HT1080 (cell line): ENCODE data around the gene CRACDL. TPM values are rescaled to one million over a fixed set of nuclear protein-coding genes. Genes with fewer than 3 reads are reported as not detected.

ENCODE experiments used
- DNase-seq: peaks from one replicate; pipeline ENCODE4 v3.0.0-alpha.2; 2015; ENCODE audit warnings: low read depth
- total RNA-seq: library from RNA; depleted of rRNA; stranded (reverse); fragments of >200 nt; shearing (Covaris generic); gene quantifications from 2 replicates; pipeline ENCODE4 v1.2.3, GENCODE V29; 2014

CRACDL gene
- total RNA-seq, 1 experiment from 2014 or later = not detected

DNA sequence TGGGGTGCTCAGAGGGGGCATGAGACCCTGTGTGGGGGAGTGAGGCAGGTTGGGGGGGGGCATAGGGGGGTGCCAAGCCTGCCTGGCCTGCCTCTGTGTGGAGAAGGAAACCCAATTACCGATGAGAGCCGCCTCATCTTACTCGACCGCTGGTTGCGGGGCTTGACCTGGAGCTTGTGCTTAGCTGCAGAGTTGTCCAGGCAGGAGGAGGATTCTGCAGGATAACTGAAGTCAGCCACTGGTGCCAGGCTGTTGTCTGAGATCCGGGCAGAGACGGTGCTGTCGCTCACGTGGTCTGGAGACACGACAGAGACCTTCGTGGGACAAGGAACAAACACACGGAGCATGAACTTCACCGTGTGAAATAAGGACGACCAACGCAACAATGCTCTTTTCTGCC is 109.2 kb downstream of the CRACDL start:
- no peak for DNase-seq

- DNase-seq = no peak
Observed at GRCh38 chr2:98825858-98826257, 110.2 kb downstream of the CRACDL start.

GRCh38 chr2:98825404-98825803 is 110.6 kb downstream of the CRACDL start:
- no peak for DNase-seq

GRCh38 chr2:98825020-98825350 is 111.0 kb downstream of the CRACDL start:
- DNase-seq = no peak

- no peak for DNase-seq
Observed at GRCh38 chr2:98824256-98825019, 111.6 kb downstream of the CRACDL start.

DNA sequence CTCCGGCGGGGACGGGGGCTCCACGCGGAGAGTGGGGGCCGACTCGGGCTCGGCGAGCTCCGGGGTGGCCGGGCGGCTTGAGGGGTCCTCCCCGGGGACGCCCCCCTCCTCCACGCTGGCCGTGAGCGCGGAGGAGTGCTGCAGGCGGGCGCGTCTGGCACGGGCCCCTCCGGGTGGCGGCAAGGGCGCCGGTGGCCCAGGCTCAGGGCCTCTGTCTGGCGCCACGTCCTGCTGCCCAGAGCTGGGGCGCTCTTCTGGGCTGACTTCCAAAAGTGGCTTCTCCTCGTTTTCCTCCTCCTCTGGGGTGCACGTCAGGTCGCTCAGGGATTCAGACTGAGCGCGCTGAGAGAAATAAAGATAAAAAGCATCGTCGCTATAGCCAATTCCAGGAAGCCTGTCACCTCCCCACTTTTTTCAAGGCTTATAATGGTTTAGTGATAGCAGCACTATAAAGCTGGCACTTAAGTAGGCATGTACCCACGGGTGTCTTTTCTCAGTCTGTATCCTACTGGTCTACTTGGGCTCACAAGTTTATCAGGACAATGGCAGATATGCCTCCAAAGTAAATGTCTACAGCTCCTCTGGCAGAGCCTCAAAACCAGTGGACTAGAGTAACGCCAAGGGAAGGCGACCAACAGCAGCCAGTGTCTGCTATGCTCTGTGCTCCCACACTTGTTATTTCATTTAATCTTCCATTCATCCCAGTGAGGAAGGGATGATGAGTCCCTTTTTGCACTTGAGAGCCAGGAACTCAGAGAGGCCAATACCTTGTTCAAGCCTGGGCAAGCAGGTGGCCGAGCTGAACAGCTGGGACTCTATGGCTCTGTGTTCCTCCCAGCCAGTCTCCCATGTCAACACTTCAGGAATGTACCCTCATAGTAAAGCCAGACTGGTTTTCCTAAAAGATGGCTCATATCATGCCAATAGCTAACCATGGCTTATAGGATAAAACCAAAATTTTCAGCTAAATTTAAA is 112.5 kb downstream of the CRACDL start:
- no peak for DNase-seq

GRCh38 chr2:98822301-98823164 is 113.5 kb downstream of the CRACDL start:
- no peak for DNase-seq

DNA sequence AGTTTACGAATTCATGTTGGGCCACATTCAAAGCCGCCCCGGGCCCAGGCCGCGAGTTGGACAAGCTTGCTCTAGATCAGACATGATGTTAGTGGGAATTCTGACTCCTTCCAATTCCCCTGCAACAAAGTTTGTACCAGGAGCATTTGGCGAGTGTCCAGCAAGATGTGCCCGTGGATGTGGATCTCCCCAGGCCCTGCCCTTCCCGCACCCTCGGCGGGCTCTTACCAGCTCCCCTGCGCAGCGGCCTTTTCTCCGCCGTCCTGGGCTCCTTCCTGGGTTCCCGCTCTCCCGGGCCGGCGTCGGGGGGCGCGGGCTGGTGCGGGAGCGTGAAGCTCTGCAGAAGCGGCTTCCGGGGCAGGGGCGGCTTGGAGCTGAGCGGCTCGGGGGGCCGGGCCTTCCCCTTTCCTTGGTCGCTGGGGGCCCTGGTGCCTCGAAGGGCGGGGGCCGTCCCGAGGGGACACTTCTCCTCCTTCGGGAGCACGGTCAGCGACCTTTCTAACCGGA is 114.3 kb downstream of the CRACDL start:
- DNase-seq = no peak

- no peak for DNase-seq
Observed at GRCh38 chr2:98819231-98819766, 116.7 kb downstream of the CRACDL start.

DNA sequence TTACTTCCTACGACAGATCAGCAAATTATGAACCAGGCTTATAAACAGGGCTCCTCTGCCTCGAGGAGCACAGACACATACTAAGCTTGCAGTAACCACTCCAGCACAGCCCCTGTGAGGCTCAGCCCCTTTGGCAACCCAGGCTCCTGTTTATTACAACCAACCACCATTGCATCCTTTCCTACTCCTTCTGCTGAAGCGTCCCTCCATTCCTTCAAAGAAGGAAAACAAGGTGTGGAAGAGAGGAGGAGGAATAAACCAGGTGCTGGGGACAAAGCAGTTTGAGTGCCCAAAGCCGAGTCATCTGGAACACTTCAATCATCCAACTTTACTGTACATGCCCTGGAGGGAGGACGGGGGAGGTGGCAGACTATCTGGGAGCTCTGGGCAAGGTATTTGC is 117.9 kb downstream of the CRACDL start:
- no peak for DNase-seq

- DNase-seq = no peak
Observed at GRCh38 chr2:98816281-98816680, 119.7 kb downstream of the CRACDL start.

DNA sequence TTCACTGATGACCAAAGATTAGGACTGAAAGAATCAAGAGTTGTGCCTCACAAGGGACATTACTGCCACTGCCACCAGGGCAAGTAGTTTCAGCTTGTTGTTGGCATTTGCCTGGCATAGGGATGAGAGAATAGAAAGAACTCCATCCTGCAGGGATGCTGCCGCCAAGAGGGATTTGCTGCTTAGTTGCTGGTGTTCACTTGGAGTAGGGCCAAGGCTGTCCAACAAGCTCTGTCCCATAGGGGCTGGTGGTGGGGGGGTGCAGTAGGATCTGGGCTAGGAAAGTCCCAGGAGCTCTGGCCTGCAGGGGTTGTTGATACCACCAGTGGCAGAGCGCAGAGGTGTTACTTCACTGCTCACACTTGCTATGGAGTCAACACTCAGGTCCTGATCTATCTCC is 120.2 kb downstream of the CRACDL start:
- DNase-seq = no peak

DNA sequence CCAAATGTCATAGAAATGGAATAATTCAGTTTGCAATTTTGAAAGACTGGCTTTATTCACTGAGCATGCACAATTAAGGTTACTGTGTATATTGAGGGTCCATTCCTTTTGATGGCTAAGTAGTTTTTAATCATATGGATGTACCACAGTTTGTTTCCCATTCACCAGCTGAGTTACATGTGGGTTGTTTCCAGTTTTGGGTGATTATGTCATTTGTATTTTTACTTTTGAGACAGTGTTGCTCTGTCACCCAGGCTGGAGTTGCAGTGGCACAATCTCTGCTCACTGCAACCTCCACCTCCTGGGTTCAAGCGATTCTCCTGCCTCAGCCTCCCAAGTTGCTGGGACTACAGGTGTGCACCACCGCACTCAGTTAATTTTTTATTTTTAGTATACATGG is 124.3 kb downstream of the CRACDL start:
- no peak for DNase-seq

DNA sequence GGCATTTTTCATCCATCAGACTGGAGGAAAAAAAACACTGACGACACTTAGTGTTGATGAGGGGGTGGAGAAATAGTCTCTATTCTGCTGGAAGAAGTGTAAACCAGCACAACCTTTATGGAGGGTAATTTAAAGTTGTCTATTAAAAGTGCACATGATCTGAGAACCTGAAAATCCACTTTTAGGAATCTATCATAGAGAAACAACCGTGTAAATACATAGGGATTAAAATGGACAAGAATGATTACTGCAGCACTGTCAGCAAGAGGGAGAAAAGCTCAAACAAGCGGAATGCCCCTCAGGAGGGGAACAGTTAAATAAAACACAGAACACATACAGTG is 125.5 kb downstream of the CRACDL start:
- no peak for DNase-seq

DNA sequence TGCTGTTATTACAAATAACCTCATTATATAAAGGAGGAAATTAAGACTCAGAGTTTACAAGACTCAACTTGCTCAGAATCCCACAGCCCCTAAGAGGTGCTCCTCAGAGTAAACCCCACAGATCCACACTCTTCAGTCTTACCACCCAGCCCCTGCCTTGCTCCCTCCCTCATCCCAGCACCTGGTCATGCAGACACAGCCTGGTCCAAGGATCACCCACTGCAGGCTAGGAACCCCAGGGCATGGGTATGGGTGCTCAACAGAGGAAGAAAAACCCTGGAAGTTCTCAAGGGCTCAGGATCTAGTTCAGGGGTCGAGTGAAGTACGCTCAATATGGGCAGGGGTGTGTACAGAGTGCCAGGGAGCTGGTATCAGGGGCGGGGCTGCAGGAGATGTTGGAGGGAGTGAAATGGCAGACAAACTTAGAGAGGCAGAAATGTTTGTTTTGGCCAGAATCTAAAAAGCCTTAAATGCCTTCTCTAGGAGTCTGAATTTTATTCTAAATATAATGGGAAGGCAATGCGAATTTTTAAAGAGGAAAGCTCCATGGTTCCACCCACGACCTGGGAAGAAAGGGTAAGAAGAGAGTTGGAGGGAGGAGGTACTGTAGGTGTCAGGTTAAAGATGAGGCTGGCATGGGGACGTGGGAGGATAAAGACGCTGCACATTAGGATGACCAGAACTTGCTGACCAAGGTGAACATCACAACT is 126.0 kb downstream of the CRACDL start:
- DNase-seq = no peak

- no peak for DNase-seq
Observed at GRCh38 chr2:98809116-98809515, 126.9 kb downstream of the CRACDL start.

GRCh38 chr2:98808546-98808945 is 127.5 kb downstream of the CRACDL start:
- DNase-seq = no peak

DNA sequence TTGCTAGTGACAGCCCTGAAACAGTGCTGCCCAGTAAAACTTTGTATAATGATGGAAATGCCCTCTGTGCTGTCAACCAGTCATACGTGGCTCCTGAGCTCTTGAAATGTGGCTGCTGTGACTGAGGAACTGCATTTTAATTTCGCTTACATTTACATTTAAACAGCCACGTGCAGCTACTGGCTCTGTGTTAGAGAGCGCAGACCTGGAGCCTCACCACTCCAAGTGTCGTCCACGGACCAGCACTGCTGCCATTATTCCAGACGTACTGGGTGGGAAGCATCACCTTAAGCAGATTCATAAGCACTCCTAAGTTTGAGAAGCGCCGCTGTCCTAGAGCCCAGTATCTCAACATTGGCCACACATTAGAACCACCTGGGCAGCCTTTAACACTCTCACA is 128.1 kb downstream of the CRACDL start:
- DNase-seq = no peak

GRCh38 chr2:98807221-98807620 is 128.8 kb downstream of the CRACDL start:
- peak; percentile 30 for DNase-seq

DNA sequence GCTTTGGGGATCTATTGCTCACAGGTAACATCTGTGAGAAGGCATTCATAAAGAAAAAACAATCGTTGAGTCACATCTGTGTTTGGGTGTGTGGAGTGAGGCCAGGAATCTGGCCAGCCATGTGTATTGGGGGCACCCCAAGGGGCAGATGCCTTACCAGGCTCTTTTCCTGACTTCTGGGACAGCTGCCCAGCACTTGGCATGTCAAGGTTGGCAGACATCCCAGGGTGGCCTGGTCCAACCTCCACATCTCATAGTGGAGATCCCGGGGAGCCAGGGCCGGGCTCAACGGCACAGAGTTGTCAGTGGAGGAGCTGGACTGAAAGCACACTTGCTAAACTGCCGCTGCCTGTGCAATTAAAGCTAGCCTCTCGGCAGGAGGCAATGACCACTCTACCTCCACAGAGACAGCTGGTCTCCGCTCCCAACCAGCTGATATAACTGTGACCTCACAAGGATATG is 129.8 kb downstream of the CRACDL start:
- DNase-seq = peak; percentile 79
